Mammary epithelial cell (primary cell): ENCODE data around the gene FHIT.

Source experiments
- CTCF ChIP-seq, 2 donors: IDR thresholded peaks in 1 of 2; conservative IDR thresholded peaks in 1 of 2; 2 replicates each; pipeline ENCODE4 v1.5.1; 2011 to 2012; ENCODE audit warnings: inconsistent platforms in 2 of 2, low read length in 2 of 2, mild to moderate bottlenecking in 2 of 2, control low read depth in 1 of 2, low read depth in 1 of 2; ENCODE audit not compliant: insufficient read depth in 1 of 2; ENCODE audit errors: extremely low read depth in 1 of 2
- EZH2 ChIP-seq: IDR thresholded peaks from 2 replicates; pipeline ENCODE4 v1.6.1; 2012; ENCODE audit warnings: low read length, inconsistent platforms, borderline replicate concordance

GRCh38 chr3:61257148-61257547, 5.9 kb upstream of the FHIT start:
- TF ChIP-seq CTCF (conservative IDR thresholded peaks at IDR 0.05 in 1 of 2, IDR thresholded peaks at IDR 0.05 in 1 of 2; ENCODE audit: extremely low read depth in 1 of 2, insufficient read depth in 1 of 2, low read depth in 1 of 2, low read length in 2 of 2) (no peak), EZH2 (no peak)
